HL-60 (cell line): ENCODE measurements around the gene IZUMO1R.

Experiments used
- DNase-seq, 2 experiments: peaks; one replicate each; pipeline ENCODE4 v3.0.0-alpha.2; 2010 to 2020; ENCODE audit warnings: low read depth in 1 of 2, low spot score in 1 of 2
- H3K27ac ChIP-seq: fragments of 250-450 bp; sonication (Bioruptor Pico); replicated peaks from 2 replicates; pipeline ENCODE4 v1.5.1; 2020; ENCODE audit warnings: mild to moderate bottlenecking, moderate library complexity
- H3K27me3 ChIP-seq: fragments of 250-450 bp; sonication (Bioruptor Pico); 2 replicates; pipeline ENCODE4 v1.5.1; 2021; ENCODE audit warnings: mild to moderate bottlenecking, moderate library complexity; ENCODE audit not compliant: insufficient read depth, poor library complexity, severe bottlenecking
- H3K4me3 ChIP-seq: replicated peaks from 2 replicates; pipeline ENCODE4 v1.5.1; 2011; ENCODE audit warnings: mild to moderate bottlenecking, control low read depth, low read length; ENCODE audit not compliant: insufficient read depth
- CTCF ChIP-seq: IDR thresholded peaks from one replicate; pipeline ENCODE4 v1.5.1; 2011; ENCODE audit warnings: low read length, control low read depth, inconsistent platforms; ENCODE audit not compliant: insufficient read depth
- GABPA ChIP-seq: IDR thresholded peaks from 2 replicates; pipeline ENCODE4 v1.6.1; 2012; ENCODE audit warnings: low read depth
- POLR2AphosphoS5 ChIP-seq: IDR thresholded peaks from 2 replicates; pipeline ENCODE4 v1.6.1; 2012; ENCODE audit warnings: low read depth
- REST ChIP-seq: IDR thresholded peaks from 2 replicates; pipeline ENCODE4 v1.6.1; 2012; ENCODE audit warnings: low read depth; ENCODE audit not compliant: insufficient replicate concordance
- SPI1 ChIP-seq: IDR thresholded peaks from 2 replicates; pipeline ENCODE4 v1.6.1; 2012; ENCODE audit warnings: low read depth, mild to moderate bottlenecking, borderline replicate concordance

Gene IZUMO1R

GRCh38 chr11:94281324-94281723, 23.1 kb upstream of the IZUMO1R start:
- Histone ChIP-seq H3K4me3 (no peak overlapping the region), H3K27me3 (no peaks in the 10 kb centered on the region), H3K27ac (no peak overlapping the region)
- DNase-seq: no peak
- TF ChIP-seq SPI1 (no peak), POLR2AphosphoS5 (no peak), CTCF (no peak), REST (peak; percentile 90), GABPA (no peak)

GRCh38 chr11:94283678-94284077, 20.7 kb upstream of the IZUMO1R start:
- no peak overlapping the region for H3K27ac ChIP-seq
- DNase-seq: no peak
- H3K4me3 ChIP-seq: no peak overlapping the region
- TF ChIP-seq SPI1 (no peak), POLR2AphosphoS5 (no peak), GABPA (no peak), REST (no peak), CTCF (no peak)
- no peaks in the 10 kb centered on the region for H3K27me3 ChIP-seq

GRCh38 chr11:94295534-94295933, 8.8 kb upstream of the IZUMO1R start:
- no peak for DNase-seq
- Histone ChIP-seq H3K27ac (no peak overlapping the region), H3K27me3 (no peaks in the 10 kb centered on the region), H3K4me3 (no peak overlapping the region)
- TF ChIP-seq POLR2AphosphoS5 (no peak), GABPA (no peak), REST (no peak), CTCF (no peak)
